ENCODE measurements around the gene CNTN4. TPM values are rescaled to one million over a fixed set of nuclear protein-coding genes. Genes with fewer than 3 reads are reported as not detected.

The CNTN4 gene
- total RNA-seq, 3 donors from 2014 or later (not counting 1 experiment from before 2014, with no cell fraction given) = not detected

- Mint-ChIP-seq H3K9me3 (no peaks in the 10 kb centered on the region), H3K4me3 (no peak overlapping the region), H3K27me3 (ENCODE audit: low read depth in 2 of 2) (peaks cover 0 to 2% of the 10 kb centered on the region in 2 donors), H3K36me3 (no peaks in the 10 kb centered on the region), H3K27ac (no peak overlapping the region), H3K4me1 (no peaks in the 10 kb centered on the region)
- ATAC-seq = no peak
- Histone ChIP-seq H3K4me1 (ENCODE audit: control insufficient read depth, insufficient read depth, low read length) (no peaks in the 10 kb centered on the region), H3K27me3 (ENCODE audit: control insufficient read depth, insufficient read depth, low read length) (no peaks in the 10 kb centered on the region), H3K9me3 (ENCODE audit: control insufficient read depth, insufficient read depth, low read length) (no peaks in the 10 kb centered on the region), H3K4me3 (ENCODE audit: low read length) (no peak overlapping the region), H3K36me3 (ENCODE audit: control insufficient read depth, insufficient read depth, low read length) (no peaks in the 10 kb centered on the region), H3K27ac (ENCODE audit: low read length) (no peak overlapping the region)
- intact Hi-C loops (cut with micrococcal nuclease) = no loop called here
- no peak for DNase-seq
- TF ChIP-seq CTCF (IDR thresholded peaks at IDR 0.05) = no peak
- WGBS (ENCODE audit: insufficient coverage) = 100% methylated on average over 1 of the region's 4 CpGs
Measured at GRCh38 chr3:2837910-2838309, 739.2 kb downstream of the CNTN4 start.

GRCh38 chr3:2838546-2839157 lies 740.0 kb downstream of the CNTN4 start:
- DNase-seq (no peak), ATAC-seq (no peak)
- H3K27ac Mint-ChIP-seq = no peak overlapping the region
- TF ChIP-seq CTCF (IDR thresholded peaks at IDR 0.05) = no peak
- H3K4me3 ChIP-seq (ENCODE audit: low read length) = no peak overlapping the region
- 94% methylated on average over 5 of the region's 6 CpGs for WGBS (ENCODE audit: insufficient coverage)
- no peaks in the 10 kb centered on the region for H3K36me3 ChIP-seq (ENCODE audit: control insufficient read depth, insufficient read depth, low read length)
- H3K4me3 Mint-ChIP-seq = no peak overlapping the region
- intact Hi-C loops (cut with micrococcal nuclease) = no loop called here
- H3K27me3 ChIP-seq (ENCODE audit: control insufficient read depth, insufficient read depth, low read length) = no peaks in the 10 kb centered on the region
- no peaks in the 10 kb centered on the region for H3K9me3 Mint-ChIP-seq
- H3K36me3 Mint-ChIP-seq = no peaks in the 10 kb centered on the region
- H3K9me3 ChIP-seq (ENCODE audit: control insufficient read depth, insufficient read depth, low read length) = no peaks in the 10 kb centered on the region
- H3K27me3 Mint-ChIP-seq (ENCODE audit: low read depth in 2 of 2) = peaks cover 0 to 2% of the 10 kb centered on the region in 2 donors
- no peak overlapping the region for H3K27ac ChIP-seq (ENCODE audit: low read length)
- H3K4me1 ChIP-seq (ENCODE audit: control insufficient read depth, insufficient read depth, low read length) = no peaks in the 10 kb centered on the region
- no peaks in the 10 kb centered on the region for H3K4me1 Mint-ChIP-seq

GRCh38 chr3:2839876-2840275 lies 741.2 kb downstream of the CNTN4 start:
- H3K27ac ChIP-seq (ENCODE audit: low read length) = no peak overlapping the region
- H3K27ac Mint-ChIP-seq = no peak overlapping the region
- H3K4me3 Mint-ChIP-seq = no peak overlapping the region
- no peaks in the 10 kb centered on the region for H3K4me1 ChIP-seq (ENCODE audit: control insufficient read depth, insufficient read depth, low read length)
- H3K9me3 Mint-ChIP-seq = no peaks in the 10 kb centered on the region
- no peaks in the 10 kb centered on the region for H3K4me1 Mint-ChIP-seq
- no peak overlapping the region for H3K4me3 ChIP-seq (ENCODE audit: low read length)
- H3K36me3 Mint-ChIP-seq = no peaks in the 10 kb centered on the region
- H3K9me3 ChIP-seq (ENCODE audit: control insufficient read depth, insufficient read depth, low read length) = no peaks in the 10 kb centered on the region
- no peak for DNase-seq
- H3K27me3 ChIP-seq (ENCODE audit: control insufficient read depth, insufficient read depth, low read length) = no peaks in the 10 kb centered on the region
- peaks cover 0 to 2% of the 10 kb centered on the region in 2 donors for H3K27me3 Mint-ChIP-seq (ENCODE audit: low read depth in 2 of 2)
- intact Hi-C loops (cut with micrococcal nuclease) = no loop called here
- H3K36me3 ChIP-seq (ENCODE audit: control insufficient read depth, insufficient read depth, low read length) = no peaks in the 10 kb centered on the region
- no peak for ATAC-seq
- TF ChIP-seq CTCF (IDR thresholded peaks at IDR 0.05) = no peak
- WGBS (ENCODE audit: insufficient coverage) = 86% methylated on average over 2 of the region's 3 CpGs
